ENCODE data around the gene SLC22A16.

SLC22A16 gene

GRCh38 chr6:110399219-110400071 is 77.0 kb downstream of the SLC22A16 start:
- no peak for FAIRE-seq

GRCh38 chr6:110398778-110399177 is 77.6 kb downstream of the SLC22A16 start:
- FAIRE-seq = no peak

GRCh38 chr6:110395221-110395620 is 81.2 kb downstream of the SLC22A16 start:
- no peak for FAIRE-seq

GRCh38 chr6:110394409-110394808 is 82.0 kb downstream of the SLC22A16 start:
- FAIRE-seq = no peak

DNA sequence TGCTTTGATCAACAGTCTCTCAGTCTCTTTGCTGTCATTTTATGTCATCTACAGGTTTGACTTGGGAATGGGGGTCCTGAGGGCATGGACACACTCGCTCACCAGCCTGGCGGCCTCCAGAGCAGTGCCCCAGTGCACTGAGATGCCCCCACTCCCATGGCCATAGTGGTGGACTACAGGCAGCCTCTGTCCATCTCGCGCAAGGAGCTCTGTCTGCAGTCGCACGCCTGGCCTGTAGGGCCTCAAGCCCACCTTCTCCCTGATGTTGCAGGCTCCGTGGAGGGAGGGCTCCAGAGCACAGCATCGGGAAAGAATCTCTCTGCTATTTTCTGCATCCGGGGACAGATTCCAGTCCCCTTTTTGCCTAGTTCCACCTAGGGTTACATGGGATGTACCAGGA is 83.7 kb downstream of the SLC22A16 start:
- no peak for FAIRE-seq

DNA sequence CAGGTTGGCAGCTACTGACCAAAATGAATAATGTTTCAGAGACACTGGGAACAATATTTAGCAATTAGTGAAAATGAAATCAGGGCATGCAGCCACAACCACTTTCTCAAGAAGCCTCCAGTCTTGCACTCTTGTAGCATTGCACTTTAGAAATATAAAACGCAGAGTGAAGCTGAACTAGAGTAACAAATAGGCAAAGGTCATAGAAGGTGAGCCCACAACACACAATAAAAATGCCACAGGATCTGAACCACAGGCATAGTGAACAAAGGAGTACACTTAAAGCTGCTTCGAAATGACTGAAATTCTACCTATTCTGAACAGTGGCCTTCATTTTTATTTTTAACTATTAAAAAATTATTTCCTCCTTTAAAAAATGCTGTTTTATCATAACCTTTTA is 86.0 kb downstream of the SLC22A16 start:
- no peak for FAIRE-seq

- FAIRE-seq = no peak
These were observed 86.6 kb downstream of the SLC22A16 start for GRCh38 chr6:110389689-110390382.

DNA sequence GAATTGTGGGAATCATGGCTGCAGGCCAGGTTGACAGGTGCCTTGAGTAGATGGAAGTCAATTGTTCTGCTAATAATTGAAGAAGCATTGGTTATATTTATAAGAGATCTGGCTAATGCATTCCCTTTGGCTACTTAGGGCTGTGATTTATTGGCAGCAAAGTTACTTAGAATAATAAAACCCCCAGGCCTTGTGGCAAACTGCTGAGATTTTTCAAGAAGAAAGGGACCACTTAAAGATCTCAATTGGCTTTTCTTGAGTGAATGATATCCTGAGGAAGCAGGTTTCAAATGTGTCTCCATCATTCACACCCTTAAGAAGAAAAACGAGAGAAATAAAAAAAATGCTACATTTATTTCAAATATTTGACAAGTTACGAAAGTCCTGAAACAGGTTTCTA is 88.4 kb downstream of the SLC22A16 start:
- no peak for FAIRE-seq

GRCh38 chr6:110385458-110385863 is 91.0 kb downstream of the SLC22A16 start:
- no peak for FAIRE-seq

DNA sequence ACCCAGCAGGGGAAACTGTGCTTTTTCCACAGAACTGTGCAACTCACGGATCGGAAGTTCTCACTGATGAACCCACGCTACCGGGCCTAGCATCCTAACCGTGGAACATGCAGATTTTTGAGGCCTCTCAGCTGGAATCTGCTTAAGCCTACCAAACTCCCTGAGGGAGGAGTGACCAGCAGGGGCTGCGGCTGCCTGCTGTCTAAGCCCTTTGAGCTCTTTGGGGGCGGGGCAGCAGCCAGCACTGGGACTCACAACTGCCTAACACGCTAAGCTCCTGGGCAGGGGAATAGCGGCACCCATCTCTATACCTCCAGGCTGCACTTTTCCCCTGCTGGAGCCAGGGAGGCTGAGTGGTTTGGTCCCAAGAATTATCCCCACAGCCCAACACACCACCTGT is 97.9 kb downstream of the SLC22A16 start:
- FAIRE-seq = no peak

Data from endometrium (tissue), 2 donors.